Gastrocnemius medialis (tissue), 4 donors: ENCODE results near the gene NECAP2.

ENCODE experiments used
- CTCF ChIP-seq, 5 experiments: fragments of 450-650 bp in 3 of 5; fragments of 200-600 bp in 2 of 5; sonication (generic) in 2 of 5; IDR thresholded peaks in 4 of 5; conservative IDR thresholded peaks in 1 of 5; 1 replicate in 4 of 5; 2 replicates in 1 of 5; pipeline ENCODE4 v1.5.1; 2016 to 2019; ENCODE audit warnings: antibody characterized with exemption in 5 of 5, mild to moderate bottlenecking in 3 of 5, moderate library complexity in 3 of 5
- POLR2A ChIP-seq, 2 donors: fragments of 450-650 bp; IDR thresholded peaks; one replicate each; pipeline ENCODE4 v1.6.1; 2017; ENCODE audit warnings: antibody characterized with exemption in 2 of 2, mild to moderate bottlenecking in 2 of 2, moderate library complexity in 2 of 2

GRCh38 chr1:16434007-16434406, 6.5 kb upstream of the NECAP2 start:
- TF ChIP-seq CTCF (IDR thresholded peaks at IDR 0.05 in 4 of 5, conservative IDR thresholded peaks at IDR 0.05 in 1 of 5): no peak
- no peak for TF ChIP-seq POLR2A (IDR thresholded peaks at IDR 0.05)
